Astrocyte of the cerebellum (primary cell): Measurements from ENCODE around the gene PPFIBP1.

Experiments used
- DNase-seq: peaks from one replicate; pipeline ENCODE4 v3.0.0-alpha.2; 2011; ENCODE audit warnings: low read depth
- H3K4me3 ChIP-seq: 2 replicates; pipeline ENCODE4 v1.5.1; 2011; ENCODE audit warnings: mild to moderate bottlenecking, low read depth, low read length, moderate library complexity
- in situ Hi-C: cut with HindIII; loops from 2 replicates; pipeline ENCODE4 v1.10.0; 2017; ENCODE audit warnings: low sequenced_read_pairs
- TF ChIP-seq, protein P1 (sequence below): IDR thresholded peaks from 2 replicates; pipeline ENCODE4 v1.5.1; 2012; ENCODE audit warnings: low read length, low read depth, moderate library complexity, mild to moderate bottlenecking; ENCODE audit errors: missing control alignments

Gene PPFIBP1

DNA sequence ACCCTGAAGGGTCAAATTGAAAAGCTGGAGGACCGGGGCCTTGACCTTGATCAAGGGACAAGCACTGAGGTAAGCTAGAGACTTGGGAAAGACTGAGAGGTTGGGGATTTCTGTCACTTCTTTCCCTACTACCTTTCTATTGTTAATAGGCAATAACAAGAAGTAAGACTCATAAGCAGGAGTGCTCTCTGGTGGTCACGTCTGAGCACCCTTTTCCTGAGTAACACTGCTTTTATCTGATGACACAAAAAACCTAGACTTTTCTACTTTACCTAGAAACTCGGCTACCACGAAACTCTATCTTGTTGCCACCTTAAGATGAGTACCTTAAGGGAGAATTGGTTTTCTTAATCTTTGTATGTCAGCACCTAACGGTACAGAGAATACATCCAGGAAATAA lies 35.5 kb upstream of the PPFIBP1 start:
- in situ Hi-C loops = no loop called here
- DNase-seq = no peak
- H3K4me3 ChIP-seq = no peak overlapping the region
- TF ChIP-seq, protein P1, sequence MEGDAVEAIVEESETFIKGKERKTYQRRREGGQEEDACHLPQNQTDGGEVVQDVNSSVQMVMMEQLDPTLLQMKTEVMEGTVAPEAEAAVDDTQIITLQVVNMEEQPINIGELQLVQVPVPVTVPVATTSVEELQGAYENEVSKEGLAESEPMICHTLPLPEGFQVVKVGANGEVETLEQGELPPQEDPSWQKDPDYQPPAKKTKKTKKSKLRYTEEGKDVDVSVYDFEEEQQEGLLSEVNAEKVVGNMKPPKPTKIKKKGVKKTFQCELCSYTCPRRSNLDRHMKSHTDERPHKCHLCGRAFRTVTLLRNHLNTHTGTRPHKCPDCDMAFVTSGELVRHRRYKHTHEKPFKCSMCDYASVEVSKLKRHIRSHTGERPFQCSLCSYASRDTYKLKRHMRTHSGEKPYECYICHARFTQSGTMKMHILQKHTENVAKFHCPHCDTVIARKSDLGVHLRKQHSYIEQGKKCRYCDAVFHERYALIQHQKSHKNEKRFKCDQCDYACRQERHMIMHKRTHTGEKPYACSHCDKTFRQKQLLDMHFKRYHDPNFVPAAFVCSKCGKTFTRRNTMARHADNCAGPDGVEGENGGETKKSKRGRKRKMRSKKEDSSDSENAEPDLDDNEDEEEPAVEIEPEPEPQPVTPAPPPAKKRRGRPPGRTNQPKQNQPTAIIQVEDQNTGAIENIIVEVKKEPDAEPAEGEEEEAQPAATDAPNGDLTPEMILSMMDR = no peak

DNA sequence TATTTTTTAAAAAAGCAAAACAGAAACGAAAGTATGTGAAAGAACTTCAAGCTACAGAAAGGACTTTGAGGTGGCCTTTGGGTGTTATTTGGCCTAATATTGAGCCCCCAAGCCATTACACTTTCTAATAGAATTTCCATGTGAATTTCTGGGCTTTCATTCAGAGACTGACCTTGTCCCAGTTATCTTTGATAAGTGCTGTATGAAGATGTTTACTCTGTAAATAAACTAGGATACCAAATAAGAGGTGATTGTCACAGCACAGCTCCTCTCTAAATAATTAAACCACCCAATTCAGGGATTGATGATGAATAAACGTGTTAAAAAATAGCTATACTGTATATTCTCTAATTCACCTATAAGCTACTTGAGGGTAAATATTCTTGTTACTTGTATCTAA lies 32.8 kb upstream of the PPFIBP1 start:
- no peak for DNase-seq
- in situ Hi-C loops = loop anchor here (10.0 kb wide), 1 partner anchor 56 kb away; no protein-coding TSS in a partner anchor
- TF ChIP-seq, protein P1 = no peak
- no peak overlapping the region for H3K4me3 ChIP-seq

DNA sequence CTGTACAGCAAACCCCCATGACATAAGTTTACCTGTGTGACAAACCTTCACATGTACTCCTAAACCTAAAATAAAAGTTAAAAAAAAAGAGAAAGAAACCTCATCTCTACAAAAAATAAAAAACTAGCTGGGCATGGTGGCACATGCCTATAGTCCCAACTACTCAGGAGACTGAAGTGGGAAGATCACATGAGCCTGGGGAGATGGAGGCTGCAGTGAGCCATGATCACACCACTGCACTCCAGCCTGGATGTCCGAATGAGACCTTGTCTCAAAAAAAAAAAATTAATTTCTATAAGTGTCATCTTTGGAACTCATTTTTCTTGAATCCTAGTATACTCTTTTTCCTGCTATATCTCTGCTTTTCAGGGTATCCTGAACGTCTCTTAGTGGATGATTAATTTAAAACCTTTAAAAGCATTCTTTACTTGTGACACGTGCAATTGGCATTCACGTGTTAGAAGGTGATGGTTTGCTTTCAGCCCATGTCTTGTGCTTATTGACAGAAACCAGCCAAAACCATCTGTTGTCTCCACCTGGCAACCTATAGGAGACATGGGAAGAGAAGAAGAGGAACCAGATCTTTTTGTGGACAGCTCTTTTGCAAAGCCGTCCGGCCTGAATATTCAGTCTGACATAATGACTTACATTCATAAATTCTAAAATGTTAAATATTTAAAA lies 30.6 kb upstream of the PPFIBP1 start:
- TF ChIP-seq, protein P1 = no peak
- DNase-seq = no peak

DNA sequence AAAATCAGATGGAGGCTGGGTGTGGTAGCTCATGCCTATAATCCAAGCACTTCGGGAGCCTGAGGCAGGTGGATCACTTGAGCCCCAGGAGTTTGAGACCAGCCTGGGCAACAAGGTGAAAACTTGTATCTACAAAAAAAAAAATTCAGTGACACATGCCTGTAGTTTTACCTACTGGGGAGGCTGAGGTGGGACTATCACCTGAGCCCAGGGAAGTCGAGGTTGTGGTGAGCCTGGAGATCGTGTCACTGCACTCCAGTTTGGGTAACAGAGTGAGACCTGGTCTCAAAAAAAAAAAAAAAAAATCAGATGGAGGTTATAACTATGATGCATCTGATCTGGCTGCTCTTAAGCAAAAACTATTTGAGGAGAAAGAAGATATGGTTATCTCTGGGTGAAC lies 26.6 kb upstream of the PPFIBP1 start:
- TF ChIP-seq, protein P1 = no peak
- DNase-seq = no peak
- in situ Hi-C loops = loop anchor here (10.0 kb wide), 1 partner anchor 63 kb away; no protein-coding TSS in a partner anchor
- no peak overlapping the region for H3K4me3 ChIP-seq

More for the DNA sequence above, 30.6 kb upstream of the PPFIBP1 start:
- H3K4me3 ChIP-seq = no peak overlapping the region
- in situ Hi-C loops = loop anchor here (10.0 kb wide), 1 partner anchor 59 kb away; no protein-coding TSS in a partner anchor

DNA sequence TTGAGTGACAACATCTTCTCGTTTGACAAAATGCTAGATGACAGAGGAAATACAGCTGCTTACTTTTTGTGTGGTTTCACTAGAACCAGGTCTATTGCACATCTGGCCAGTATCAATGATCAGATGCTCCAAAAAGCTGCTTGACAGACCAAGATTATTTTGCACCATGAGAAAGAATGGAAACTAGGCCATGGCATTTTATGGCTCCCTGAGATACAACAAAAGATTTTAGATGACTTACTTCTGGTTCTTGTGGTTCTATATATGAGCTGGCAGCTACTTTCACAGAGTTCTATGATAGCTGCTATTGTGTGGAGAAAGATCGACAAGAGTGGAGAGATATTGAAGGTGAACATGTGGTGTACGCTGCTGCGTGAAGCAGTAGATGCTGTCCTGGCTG lies 25.9 kb upstream of the PPFIBP1 start:
- no peak for DNase-seq
- in situ Hi-C loops = loop anchor here (10.0 kb wide), 1 partner anchor 63 kb away; no protein-coding TSS in a partner anchor
- no peak overlapping the region for H3K4me3 ChIP-seq
- TF ChIP-seq, protein P1 = no peak

DNA sequence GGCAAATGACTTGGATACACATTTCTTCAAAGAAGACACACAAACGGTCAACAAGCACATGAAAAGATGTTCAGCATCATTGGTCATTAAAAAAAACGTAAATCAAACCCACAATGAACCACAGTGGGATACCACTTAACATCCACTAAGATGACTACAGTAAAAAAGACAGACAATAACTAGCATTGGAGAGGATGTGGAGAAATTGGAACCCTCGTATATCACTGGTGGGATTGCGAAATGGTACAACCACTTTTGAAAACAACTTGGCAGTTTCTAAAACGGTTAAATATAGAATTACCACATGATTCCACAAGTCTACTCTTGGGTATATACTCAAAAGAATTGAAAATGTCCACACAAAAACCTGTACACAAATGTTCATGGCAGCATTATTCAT lies 25.2 kb upstream of the PPFIBP1 start:
- in situ Hi-C loops = loop anchor here (10.0 kb wide), 1 partner anchor 64 kb away; no protein-coding TSS in a partner anchor
- TF ChIP-seq, protein P1 = no peak
- H3K4me3 ChIP-seq = no peak overlapping the region
- DNase-seq = no peak
